HG03039 (cell line): ENCODE results near the gene FHL3.

Experiments used
- ATAC-seq: cut with Tn5 transposase; IDR thresholded peaks from one replicate; pipeline ENCODE4 v1.9.1; 2021; ENCODE audit warnings: mild to moderate bottlenecking, moderate library complexity; ENCODE audit not compliant: unreplicated experiment

The FHL3 gene

DNA sequence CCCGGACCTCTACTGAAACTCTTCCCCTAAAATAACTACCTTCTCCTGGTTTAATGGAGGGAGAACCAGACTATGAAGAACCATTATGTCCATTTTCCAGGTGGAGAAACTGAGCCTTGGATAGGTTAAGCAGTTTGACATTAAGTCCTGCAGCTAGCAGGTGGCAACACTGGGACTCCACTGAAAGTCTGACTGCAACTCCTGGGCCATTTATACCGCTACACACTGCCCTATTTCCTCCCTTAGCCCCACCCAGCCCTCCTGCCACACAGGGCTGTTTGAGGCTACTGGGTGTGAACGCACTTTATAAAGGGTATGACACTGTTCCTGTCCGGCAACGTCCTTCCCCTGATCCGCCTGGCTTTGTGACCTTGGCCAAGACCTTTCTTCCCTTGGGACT, 58.0 kb downstream of the FHL3 start:
- ATAC-seq = no peak
